Aortic smooth muscle cell (primary cell): ENCODE measurements around the gene SLC25A48. TPM values are rescaled to one million over a fixed set of nuclear protein-coding genes. Genes with fewer than 3 reads are reported as not detected.

Source experiments
- total RNA-seq: library from RNA; depleted of rRNA; stranded (reverse); fragments of >200 nt; gene quantifications from 2 replicates; pipeline ENCODE4 v1.2.3, GENCODE V29; 2014

The SLC25A48 gene
- not detected in 2 replicates for total RNA-seq

GRCh38 chr5:135834639-135835529, at the start of gene SLC25A48:
Gene SLC25A48 (plus strand): TSS chr5:135834663. CDS start chr5:135834848, 185 bp downstream.

GRCh38 chr5:135895474-135896006, 61.1 kb downstream of the SLC25A48 start, which contains the start of gene IL9:
Gene IL9 (minus strand): TSS chr5:135895841. CDS start chr5:135895816, 25 bp downstream.

Other genes starting within 250 kb of the SLC25A48 start
- gene IL9, start 61.2 kb downstream of the SLC25A48 start, total RNA-seq = not detected in 2 replicates
- gene LECT2, start 120.3 kb downstream of the SLC25A48 start, total RNA-seq = not detected in 2 replicates
- gene TGFBI, start 194.3 kb downstream of the SLC25A48 start, total RNA-seq = 483 and 730 TPM in 2 replicates